ENCODE measurements around the gene ZKSCAN5.

Gene ZKSCAN5

DNA sequence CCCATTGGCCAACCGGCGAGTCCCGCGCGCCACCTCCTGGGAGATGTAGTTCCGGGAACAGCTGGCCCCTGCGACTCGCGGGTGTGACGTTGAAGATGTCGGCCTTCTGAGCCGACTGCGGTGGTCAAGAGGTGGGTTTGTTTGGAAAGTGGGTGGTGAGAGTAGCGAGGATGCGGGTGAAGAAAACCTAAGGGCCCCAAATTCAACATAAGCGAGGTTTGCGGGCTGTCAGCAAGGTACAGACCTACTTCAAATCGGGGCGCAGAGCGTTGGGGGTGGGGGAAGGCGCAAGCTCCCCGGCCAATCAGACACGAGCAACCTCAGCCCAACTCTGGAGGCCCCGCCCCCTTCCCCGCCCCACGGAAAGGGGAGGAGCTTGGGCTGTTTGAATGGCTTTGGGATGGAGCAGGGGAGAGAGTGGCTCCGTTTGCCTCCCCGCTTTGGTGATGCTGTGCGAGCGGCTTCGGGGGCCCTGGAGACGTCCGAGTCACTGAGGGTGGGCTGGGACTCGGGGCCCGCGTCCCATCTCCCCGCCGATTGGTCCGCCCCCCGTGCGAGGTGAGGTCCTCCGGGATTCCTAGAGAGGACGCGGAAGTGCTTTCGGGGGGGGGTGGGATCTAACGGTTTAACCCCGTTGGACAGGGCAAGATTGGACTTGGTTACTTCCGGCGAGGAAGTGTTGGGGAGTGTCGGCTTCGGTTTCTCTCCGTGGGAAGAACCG is at the start of gene ZKSCAN5:
TSS of gene ZKSCAN5 (plus strand) at position 60 of the 721 bp plus-strand sequence. CDS start 1,383 bp downstream, outside the sequence.
- DNase-seq (ENCODE audit: low read depth): peak; percentile 96

DNA sequence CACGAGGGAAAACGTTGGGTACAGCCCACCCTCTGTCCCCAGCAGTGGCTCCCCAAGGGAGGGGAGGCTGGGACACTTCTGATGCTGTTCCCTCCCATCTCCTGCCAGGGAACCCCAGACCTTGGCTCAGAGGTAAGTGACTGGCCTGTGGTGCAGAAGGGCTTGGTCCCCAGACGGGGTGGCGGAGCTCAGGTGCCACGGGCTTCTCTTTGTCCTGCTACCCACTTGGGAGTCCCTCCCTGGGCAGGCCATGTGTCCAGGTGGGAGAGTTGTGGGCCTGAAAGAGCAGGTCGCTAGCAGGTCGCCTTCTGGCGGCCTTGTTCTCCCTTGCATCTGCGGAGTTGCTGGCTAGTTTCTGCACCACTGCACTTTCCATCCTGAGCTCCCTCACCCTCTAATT is 48.6 kb upstream of the ZKSCAN5 start:
- DNase-seq (ENCODE audit: low read depth): no peak

DNA sequence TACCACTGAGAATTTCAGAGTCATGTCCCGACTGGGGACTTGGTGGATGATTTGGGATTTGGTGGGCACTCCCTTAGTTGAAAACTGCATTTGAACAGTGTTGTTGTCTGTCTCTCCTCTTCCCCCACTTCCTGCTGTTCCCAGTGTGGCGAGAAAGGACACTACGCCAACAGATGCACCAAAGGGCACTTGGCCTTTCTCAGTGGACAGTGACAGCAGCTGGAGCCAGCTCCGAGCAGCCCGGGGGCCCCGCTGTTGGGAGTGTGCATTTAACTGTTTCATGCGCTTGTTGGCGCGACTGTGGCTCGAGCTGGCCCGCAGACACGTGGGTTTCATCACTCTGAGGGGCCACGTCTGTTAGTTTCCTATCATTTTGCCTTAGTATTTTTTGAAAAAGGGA is 48.2 kb upstream of the ZKSCAN5 start:
- DNase-seq (ENCODE audit: low read depth): no peak

DNA sequence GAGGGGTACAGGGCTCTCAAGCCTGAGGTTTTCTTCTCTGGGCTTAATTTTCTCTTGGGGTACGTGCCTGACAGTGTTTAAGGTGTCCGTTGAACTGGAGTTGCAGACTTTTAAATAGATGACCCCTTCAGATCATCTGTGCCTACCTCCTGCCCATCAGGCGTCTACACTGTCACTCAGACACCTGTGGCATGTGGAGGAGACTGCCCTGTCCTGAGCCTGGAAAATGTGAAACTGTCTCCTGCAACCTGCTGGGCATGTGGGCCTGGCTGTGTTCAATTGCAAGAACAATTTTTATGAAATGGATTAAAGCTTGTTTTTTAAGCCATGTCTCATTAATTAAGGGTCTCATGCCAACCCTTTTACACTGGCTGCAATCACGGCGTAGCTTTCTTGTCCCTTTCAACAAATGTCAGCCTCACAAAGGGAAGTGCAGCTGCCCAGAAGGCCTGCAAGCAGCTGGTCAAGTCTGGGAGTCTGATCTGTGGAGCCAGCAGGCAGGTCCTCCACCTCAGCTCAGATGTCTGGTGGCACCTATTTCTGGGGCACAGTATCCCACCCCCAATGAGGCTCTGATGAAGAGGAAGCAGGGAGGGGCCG is 47.3 kb upstream of the ZKSCAN5 start:
- no peak for DNase-seq (ENCODE audit: low read depth)

DNA sequence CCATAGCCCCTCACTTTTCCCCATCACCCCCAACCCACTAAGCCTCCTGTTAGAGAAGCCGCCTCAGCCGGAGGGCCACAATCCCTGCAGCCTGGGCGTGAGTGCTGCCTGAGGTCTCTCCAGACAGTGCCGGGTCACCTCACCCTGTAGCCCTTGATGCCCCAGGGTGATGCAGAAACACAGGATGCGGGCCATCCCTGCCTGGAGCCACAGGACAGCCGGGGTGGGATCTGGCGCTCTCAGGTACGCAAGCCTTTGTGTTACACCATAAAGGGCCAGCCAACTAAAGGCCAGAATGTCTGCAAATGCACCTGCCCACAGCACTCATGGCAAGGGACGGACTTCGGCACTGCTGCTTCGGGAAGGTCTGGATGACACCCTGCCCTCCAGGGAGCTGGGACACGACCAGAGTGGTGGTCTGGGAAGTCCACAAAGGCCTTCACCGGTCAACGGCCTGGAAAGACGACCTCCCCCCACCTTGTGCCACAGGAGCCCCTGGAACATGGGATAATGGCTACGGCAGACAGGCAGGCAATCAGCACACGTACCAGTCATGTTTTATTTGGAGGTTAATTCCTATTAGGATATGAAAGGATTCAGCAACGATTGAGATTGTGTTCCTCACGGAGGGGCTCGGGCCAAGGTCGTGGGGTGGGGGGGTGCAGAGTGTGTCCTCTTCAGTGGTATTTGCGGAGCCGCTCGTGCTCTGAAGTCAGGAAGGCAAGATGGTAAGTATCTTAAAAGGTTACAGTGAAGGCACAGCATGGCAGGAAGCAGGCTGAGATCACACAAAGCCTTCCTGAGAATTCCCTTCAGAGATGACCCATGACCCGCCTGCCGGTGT is 46.6 kb upstream of the ZKSCAN5 start:
- no peak for DNase-seq (ENCODE audit: low read depth)

DNA sequence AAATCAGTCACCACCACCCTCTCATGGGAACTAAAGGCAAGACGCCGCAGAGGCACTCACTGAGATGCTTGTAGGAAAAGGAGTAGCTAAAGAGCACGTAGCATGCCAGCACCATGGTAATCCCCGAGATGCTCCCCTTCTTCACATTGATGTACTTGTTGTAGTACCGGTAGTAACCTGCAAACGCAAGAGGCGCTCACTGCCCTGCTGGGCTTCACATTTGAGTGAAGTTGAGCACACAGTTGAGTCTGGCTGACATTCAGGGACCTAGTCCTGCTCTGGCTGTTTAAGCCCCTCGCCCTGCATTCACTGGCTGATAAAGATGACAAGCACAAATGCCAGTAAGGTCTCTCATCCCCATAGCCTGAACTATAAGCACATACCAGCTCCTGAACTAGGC is 45.4 kb upstream of the ZKSCAN5 start:
- DNase-seq (ENCODE audit: low read depth): no peak

DNA sequence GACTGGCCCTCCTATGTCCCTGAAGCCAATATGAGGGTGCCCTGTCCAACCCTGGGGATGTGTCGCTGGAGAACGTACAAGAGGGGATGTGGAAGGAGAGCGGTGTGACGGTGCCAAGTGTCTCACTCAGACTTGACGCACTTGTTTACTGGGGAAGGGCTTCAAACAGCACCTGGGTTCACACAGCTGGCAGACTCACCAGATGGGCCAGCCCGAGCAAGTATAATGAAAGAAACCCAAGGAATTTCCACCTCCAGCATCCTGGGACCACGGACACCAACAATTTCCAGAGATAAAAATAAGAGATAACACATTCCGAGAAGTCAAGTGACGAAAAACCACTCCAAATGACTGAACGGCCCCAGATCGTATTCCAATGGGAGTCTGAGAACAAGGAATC is 43.8 kb upstream of the ZKSCAN5 start:
- DNase-seq (ENCODE audit: low read depth): no peak

DNA sequence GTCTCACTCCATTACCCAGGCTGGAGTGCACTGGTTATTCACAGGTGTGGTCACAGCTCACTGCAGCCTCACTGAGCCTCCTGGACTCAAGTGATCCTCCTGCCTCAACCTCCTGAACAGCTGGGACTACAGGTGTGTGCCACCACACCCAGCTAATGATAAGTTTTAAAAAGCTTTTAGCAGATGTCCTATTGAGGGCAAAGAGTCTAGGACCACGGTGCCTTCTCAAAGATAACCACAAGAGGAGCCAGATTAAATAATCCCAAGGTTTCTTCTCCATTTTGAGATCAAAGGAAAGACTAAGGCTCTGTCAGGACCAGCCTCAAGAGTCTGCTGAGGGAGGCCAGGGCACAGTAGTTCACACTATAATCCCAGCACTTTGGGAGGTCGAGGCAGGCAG is 43.2 kb upstream of the ZKSCAN5 start:
- DNase-seq (ENCODE audit: low read depth): no peak

DNA sequence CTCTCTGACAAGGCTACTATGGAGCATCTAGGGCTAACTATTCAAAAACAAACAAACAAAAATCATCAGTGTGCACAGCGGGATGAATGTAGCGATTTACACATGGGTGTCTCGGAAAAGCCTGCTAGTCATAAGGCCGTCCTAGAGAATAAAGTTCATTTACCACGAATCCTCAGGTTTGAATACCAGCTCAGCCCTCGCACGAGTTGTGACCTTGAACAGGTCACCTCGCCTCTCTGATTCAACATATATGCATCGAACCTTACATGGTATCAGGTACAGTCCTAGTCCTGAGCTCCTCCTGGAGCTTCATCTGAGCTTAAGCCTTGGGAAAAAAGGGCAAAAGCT is 39.1 kb upstream of the ZKSCAN5 start:
- DNase-seq (ENCODE audit: low read depth): no peak

DNA sequence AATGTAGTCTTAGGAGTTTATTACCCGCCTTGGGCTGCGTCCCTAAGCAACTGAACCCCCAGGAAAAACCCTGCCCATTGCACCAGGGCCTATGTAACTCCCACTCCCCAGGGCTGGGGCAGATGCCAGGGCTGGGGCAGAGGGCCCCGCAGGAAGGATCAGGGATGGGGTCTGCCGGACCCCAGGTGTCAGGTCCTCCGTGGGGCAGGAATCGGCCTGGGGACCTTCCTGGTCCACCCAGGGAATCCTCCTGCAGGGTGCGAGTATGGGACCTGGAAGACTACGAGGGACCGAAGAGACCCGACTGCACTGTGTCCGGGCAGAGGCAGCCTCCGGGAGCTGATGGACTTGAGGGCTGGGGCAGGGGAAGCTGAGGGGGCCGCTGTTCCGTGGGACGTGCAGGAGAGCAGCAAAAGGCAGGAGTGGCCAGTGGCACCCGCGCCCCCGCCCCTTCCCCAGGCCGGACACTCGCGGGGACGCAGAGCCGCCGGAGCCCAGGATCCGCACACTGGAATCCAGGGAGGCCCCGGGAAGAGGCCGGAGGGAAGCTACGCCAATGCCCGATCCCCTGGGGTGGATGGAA is 36.0 kb upstream of the ZKSCAN5 start:
- DNase-seq (ENCODE audit: low read depth): no peak

DNA sequence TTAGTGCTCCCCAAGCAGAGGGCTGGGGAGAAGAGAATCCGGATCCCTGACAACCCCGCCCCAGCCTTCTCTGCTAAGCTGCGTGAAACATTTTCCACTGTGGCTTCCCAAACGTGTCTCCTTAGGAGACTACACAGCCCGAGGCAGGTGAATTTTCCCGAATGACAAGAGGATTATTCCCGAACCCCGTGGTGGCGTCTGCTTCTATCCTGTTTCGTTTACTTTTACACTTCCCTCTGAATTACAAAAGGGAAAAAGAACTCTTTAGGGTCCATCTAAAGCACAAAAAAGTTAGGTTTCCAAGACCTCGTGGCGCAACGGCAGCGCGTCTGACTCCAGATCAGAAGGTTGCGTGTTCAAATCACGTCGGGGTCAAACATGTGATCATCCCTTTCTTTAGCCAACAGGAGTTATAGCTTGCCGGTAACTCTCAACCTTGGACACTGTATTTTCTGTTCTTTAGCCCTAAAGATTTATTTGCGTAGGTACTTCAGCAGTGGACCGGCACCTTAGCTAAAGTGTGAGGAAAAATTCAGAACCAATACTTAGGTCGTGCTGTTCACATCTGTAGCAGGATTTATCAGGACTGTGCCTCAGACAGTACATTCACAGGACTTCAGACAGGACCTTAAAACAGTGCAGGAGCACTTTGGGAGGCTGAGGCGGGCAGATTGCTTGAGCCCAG is 34.9 kb upstream of the ZKSCAN5 start:
- DNase-seq (ENCODE audit: low read depth): no peak

DNA sequence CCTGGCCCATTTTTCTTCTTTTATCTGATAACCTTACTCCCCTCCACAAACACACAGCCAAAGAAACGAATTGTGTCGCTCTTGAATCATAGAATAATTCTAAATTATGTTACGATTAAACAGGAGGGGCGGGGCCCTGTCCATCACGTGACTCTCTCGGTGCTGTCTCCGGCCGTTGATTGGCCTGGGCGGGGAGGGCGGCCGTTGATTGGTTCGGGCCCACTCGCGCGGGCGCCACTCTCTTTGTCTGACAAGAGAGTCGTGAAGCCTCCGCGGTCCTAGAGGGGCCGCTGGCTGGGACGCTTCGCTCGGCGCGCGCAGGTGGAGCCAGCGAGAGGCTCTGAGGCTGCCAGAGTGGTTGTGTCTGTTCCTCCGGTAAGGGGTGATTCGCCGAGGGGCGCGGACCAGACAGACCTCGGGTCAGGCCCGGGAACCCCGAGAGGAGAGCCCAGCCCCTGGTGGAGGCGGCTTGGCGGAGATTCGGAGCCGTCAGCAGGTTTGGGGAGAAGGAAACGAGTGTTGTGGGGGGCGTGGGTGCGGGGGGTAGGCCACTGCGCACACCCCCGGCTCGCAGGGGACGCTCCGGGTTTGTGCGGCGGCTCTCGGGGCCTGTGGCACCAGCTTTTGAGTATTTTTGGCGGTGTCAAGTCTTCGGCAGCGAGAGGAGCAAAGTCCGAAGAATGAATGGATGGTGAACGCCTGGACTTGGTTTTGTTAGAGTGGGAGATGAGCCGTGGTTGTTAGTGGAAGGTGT is 31.7 kb upstream of the ZKSCAN5 start, which contains the start of gene ZNF789:
TSS of gene ZNF789 (plus strand) at position 330 of the 754 bp plus-strand sequence. CDS start 3,567 bp downstream, outside the sequence.
- peak; percentile 94 for DNase-seq (ENCODE audit: low read depth)

DNA sequence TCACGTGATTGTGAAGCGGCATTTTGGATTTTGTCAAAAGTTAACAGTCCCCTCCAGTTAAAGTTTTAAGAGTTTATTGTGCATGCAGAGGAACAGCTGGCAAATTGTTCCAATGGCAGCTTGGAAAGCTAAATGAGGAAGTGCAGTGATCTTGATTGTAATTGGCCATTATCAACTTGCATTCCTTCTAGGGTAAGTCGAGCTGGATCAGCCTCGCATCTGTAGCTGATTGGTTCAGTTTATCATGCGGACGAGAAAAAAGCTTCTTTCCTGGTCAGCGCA is 31.2 kb upstream of the ZKSCAN5 start:
- no peak for DNase-seq (ENCODE audit: low read depth)

DNA sequence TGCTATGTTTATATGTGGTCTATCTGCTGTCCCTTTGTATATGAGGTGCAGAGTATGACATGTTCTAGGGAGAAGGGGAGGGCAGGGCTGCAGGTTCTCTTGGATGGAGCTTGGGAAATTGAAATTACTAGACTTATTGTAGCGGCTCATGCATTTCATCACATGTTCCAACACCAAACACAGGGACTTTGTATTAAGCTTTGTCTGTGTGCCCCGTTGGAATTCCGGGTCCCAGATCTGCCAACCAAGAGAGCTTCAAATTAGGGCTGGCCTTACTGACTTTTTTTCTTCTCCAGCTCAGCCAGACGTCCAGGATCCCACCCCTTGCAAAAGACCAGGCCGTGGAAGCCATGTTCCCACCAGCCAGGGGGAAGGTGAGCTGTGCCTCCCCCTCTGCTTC is 28.4 kb upstream of the ZKSCAN5 start:
- no peak for DNase-seq (ENCODE audit: low read depth)

DNA sequence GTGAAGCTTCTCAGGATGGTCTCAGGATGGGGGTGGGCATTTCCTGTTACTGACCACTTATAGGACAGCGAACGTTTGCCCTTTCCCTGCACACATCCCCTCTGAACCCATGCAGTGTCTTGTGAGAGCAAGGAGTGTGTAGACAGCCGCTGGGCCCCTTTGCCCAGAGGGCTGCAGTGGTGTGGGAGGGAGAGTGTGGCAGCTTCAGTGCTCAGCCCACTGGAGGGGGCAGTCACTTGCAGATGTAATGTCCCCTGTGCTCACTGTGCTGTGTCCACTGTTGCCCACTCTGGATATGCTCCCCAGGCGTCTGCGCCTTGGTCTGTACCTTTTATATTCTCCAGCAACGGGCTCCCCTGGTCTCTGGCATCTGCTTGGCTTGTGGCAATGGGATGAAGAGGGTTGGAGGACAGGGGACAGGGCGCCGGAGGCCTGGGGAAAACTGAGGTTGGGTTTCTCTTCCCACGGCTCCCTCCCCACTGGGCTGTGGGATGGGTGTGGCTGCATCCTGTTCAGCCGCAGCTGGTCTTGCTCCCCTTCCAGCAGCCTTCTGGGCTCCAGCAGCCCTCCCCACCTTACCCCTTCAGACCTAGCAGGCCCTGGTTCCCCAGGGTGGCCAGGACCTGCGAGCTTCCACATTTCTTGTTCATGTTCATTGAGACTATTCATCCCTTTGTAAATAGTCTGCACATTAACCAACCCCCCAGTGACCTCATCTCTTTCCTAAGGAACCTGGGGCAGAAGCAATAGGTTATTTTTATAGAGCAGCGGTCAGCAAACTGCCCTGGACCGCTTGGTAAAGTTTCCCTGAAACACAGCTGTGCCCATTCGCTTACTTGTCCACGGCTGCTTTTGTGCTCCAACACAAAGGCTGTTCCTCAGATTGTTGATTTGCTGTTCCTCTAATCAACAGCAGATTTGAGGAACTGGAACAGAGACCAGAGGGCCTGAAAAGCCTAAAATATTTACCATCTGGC is 25.7 kb upstream of the ZKSCAN5 start:
- no peak for DNase-seq (ENCODE audit: low read depth)

DNA sequence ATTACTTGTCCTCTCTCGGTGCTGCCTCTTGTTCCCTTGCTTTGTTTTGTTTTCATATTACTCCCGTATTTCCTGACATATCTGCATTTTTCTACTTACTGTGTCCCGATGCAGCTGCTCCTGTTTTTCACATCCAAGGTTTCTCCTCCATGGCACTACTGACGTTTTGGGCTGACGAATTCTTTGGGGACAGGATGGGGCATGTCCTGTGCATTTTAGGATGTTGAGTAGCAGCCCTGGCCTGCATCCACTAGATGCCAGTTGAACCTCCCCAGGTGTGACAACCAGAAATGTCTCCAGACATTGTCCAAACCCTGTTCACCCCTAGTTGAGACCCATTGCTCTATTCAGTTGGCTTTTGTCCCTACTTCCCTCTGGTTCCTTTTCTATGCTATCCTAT is 19.4 kb upstream of the ZKSCAN5 start:
- no peak for DNase-seq (ENCODE audit: low read depth)

DNA sequence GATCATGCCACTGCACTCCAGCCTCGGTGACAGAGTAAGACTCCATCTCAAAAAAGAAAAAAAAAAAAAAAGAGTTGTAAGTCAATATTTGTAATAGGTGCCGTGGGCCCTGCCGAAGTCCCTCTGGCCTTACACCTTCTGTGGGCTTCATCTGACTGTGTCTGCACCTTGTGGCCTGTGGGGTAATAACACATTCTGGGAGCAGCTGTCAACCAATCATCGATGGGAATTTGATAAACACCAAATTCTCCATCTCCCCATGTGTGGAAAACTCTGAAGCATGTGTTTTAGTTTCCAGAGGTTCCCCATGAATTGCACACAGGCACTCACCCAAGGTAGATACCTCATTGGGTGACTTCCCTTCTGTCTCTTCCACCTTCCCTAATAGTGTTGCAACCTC is 15.2 kb upstream of the ZKSCAN5 start:
- DNase-seq (ENCODE audit: low read depth): no peak

DNA sequence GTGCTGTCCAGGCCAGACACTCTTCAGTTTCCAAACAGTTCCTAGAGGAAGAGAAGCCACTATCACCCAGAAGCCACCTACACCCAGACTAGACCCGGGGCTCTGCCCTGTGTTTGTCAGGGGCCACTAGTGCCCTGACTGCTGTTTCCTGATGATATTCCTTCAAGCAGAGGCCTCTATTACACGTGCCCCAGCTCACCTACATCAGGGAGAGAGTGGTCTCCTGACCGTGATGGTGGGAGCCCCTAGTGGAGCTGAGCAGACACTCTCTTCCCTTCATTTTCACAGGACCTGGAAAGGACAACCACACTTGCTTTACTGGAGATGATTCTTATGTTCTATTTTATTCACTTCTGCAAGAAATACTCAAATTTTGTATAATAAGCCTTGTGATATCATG is 13.6 kb upstream of the ZKSCAN5 start:
- no peak for DNase-seq (ENCODE audit: low read depth)

DNA sequence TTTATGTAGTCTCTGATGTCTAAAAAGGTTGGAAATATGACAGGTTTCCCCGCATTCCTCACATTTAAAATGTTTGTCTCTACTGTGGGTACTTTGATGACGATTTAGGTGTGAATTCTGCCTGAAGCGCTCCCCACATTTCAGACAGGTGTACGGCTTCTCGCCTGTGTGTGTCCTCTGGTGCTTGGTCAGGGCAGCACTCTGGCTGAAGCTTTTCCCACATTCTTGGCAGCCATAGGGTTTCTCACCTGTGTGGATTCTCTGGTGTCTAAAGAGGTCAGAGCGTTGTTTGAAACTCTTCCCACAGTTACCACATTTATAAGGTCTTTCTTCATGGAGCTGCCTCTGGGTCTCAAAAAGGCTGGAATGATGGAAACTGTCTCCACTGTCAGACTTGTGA is 10.6 kb upstream of the ZKSCAN5 start:
- DNase-seq (ENCODE audit: low read depth): no peak

DNA sequence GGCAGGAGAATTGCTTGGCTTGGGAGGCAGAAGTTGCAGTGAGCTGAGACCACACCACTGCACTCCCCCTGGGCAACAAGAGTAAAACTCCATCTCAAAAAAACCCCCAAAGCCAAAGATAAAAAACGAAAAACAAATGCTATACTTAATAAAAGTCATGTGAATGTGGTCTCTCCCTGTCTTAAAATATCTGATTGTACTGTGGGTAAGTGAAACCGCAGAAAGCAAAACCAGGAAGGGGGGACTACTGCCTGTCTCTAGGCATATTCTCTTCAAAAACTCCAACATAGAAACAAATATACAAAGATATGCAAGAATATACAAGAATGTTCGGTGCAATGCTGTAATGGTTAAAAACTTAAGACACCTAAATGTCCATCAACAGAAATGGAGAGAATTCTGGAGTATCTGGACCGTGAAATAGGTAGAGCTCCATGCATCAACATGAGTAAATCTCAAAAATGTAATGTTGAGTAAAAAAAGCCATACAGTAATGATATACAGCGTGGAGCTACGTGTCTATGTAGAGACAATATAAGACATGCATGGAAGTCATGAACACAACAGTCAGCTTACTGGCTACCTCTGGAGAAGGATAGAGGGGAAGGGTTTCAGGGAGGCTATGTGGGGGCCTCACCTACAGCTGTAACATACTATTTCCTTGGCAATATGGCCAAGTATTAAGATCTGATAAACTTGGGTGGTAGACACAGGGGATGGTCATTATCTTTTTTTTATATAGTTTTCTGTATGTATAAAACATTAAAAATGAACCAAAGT is 6.5 kb upstream of the ZKSCAN5 start:
- DNase-seq (ENCODE audit: low read depth): no peak
